Measurements from ENCODE around the gene TMEM232. TPM values are rescaled to one million over a fixed set of nuclear protein-coding genes. Genes with fewer than 3 reads are reported as not detected.

TMEM232 gene
- total and polyA plus RNA-seq, 8 donors: 0.68 to 3.5 (median 2.2) TPM

- intact Hi-C loops (cut with DNase I): no loop called here
- Histone ChIP-seq H3K36me3 (no peaks in the 10 kb centered on the region), H3K27me3 (no peaks in the 10 kb centered on the region), H3K4me1 (no peaks in the 10 kb centered on the region), H3K4me3 (no peak overlapping the region), H3K9me3 (no peaks in the 10 kb centered on the region), H3K27ac (no peak overlapping the region)
- no peak for TF ChIP-seq CTCF (IDR thresholded peaks at IDR 0.05)
- no peak for FAIRE-seq
- ATAC-seq: no peak
- WGBS, 2 donors: 87 to 95% methylated on average over 3 of the region's 3 CpGs
- DNase-seq: no peak
Measured at GRCh38 chr5:110371725-110372041, 354.8 kb downstream of the TMEM232 start.

- intact Hi-C loops (cut with DNase I): no loop called here
Measured at GRCh38 chr5:110371011-110371724, 355.3 kb downstream of the TMEM232 start.

More at GRCh38 chr5:110371011-110371724, 355.3 kb downstream of the TMEM232 start:
- ATAC-seq (no peak), FAIRE-seq (no peak), DNase-seq (no peak)
- H3K9me3 ChIP-seq: no peaks in the 10 kb centered on the region
- WGBS, 2 donors: 27 to 35% methylated on average over 1 of the region's 1 CpG
- no peak for TF ChIP-seq CTCF (IDR thresholded peaks at IDR 0.05)
- H3K4me3 ChIP-seq: no peak overlapping the region
- no peak overlapping the region for H3K27ac ChIP-seq
- H3K27me3 ChIP-seq: no peaks in the 10 kb centered on the region
- no peaks in the 10 kb centered on the region for H3K4me1 ChIP-seq
- no peaks in the 10 kb centered on the region for H3K36me3 ChIP-seq

Small RNA genes within 50 kb of the gene (microRNA-seq; reads per million reads assigned to microRNA genes)
- 0 reads per million in 2 donors for gene MIR548F3

Other genes with a start within 250 kb of the TMEM232 start
- gene SLC25A46, start 12.3 kb upstream of the TMEM232 start, total RNA-seq: 10 to 100 TPM; 11.0 to 20.7 (median 17.4) TPM
- 10 to 100 TPM in 1 of 2 donors, 1 to 10 TPM in 1; 6.1 to 12.2 TPM for gene SLC25A46, start 12.3 kb upstream of the TMEM232 start, polyA plus RNA-seq

Data from pancreas (tissue), 10 donors.